ENCODE results near the gene TMEM187.

The TMEM187 gene

GRCh38 chrX:154019061-154019621, 46.6 kb downstream of the TMEM187 start:
- DNase-seq (ENCODE audit: low read depth in 1 of 2, low spot score in 1 of 2) = no peak
- in situ Hi-C loops (cut with HindIII; ENCODE audit: low pct_unique_long_range_greater_than_20kb, low sequenced_read_pairs) = no loop called here
- no peak for TF ChIP-seq JUND (IDR thresholded peaks at IDR 0.05; ENCODE audit: low read depth)

- in situ Hi-C loops (cut with HindIII; ENCODE audit: low pct_unique_long_range_greater_than_20kb, low sequenced_read_pairs) = no loop called here
- DNase-seq (ENCODE audit: low read depth in 1 of 2, low spot score in 1 of 2) = peak; percentile 33 to 52
- TF ChIP-seq JUND (IDR thresholded peaks at IDR 0.05; ENCODE audit: low read depth) = no peak
These were observed 47.3 kb downstream of the TMEM187 start, which contains the start of gene IRAK1 for GRCh38 chrX:154019633-154020528. Gene IRAK1 (minus strand): TSS chrX:154019902. CDS start chrX:154019812, 90 bp downstream.

DNA sequence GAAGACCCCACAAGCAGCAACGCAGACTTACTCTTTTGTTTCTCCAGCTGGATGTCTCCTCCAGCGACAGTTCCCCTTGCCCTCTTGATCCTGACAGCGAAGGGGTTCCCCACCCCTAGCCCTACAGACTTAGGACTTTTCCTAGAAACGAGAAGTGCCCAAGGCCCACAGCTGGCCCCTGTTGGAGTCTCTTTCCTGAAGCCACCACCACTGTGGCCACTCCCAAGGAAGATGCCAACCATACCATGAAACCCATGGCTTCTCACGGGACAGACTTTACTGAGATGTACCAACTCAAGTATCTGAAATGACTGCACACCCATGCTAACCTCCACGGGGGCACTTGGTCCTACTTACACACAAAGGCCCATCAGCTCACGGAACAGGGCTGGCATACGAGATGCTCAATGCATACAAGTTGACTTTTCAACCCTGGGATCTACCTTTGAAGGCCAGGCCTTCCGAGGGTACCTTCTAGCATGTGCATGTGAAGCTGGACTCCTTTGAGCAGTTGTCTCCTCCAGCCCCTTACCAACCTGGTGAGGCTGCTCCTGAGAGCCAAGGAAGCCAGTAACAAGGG, 48.1 kb downstream of the TMEM187 start:
- DNase-seq (ENCODE audit: low read depth in 1 of 2, low spot score in 1 of 2) = no peak
- in situ Hi-C loops (cut with HindIII; ENCODE audit: low pct_unique_long_range_greater_than_20kb, low sequenced_read_pairs) = no loop called here
- TF ChIP-seq JUND (IDR thresholded peaks at IDR 0.05; ENCODE audit: low read depth) = no peak

- no peak for DNase-seq (ENCODE audit: low read depth in 1 of 2, low spot score in 1 of 2)
- in situ Hi-C loops (cut with HindIII; ENCODE audit: low pct_unique_long_range_greater_than_20kb, low sequenced_read_pairs) = no loop called here
- no peak for TF ChIP-seq JUND (IDR thresholded peaks at IDR 0.05; ENCODE audit: low read depth)
These were observed 48.6 kb downstream of the TMEM187 start for GRCh38 chrX:154021131-154021611.

GRCh38 chrX:154022108-154022507, 49.6 kb downstream of the TMEM187 start:
- TF ChIP-seq JUND (IDR thresholded peaks at IDR 0.05; ENCODE audit: low read depth) = no peak
- in situ Hi-C loops (cut with HindIII; ENCODE audit: low pct_unique_long_range_greater_than_20kb, low sequenced_read_pairs) = no loop called here
- no peak for DNase-seq (ENCODE audit: low read depth in 1 of 2, low spot score in 1 of 2)

DNA sequence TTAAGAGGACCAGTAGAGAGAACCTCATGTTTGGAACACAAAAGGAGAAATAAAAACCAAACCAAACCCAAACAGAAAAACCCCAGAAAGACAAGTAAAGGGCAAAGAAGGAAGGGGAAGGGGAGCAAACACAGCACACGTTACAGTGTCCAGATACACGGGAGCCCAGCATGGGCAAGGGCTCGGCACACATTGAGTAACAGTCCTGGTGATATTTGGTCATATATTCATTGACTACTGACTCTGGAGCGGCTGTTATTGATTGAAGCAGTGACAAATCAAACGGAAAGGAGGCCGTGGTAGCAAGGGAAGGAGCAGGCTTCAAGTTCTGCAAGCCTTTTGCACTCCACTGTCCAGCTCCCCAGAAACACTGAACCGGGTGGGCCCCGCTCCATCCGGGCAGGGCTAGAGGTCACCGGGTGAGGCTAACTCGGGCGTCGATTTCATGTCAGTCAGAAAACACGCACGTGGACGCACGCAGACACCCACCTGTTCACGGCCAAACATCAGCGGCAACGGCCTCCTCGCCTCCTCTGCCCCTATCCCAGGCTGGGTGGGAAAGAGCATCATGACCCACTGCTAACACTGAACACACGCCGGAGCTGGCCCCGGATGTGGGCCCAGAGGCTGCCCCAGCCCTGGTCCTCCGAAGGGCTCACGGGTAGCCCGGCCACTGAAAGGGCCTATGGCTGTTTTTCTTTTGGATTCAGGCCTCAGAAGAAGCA, 50.9 kb downstream of the TMEM187 start:
- DNase-seq (ENCODE audit: low read depth in 1 of 2, low spot score in 1 of 2) = no peak
- in situ Hi-C loops (cut with HindIII; ENCODE audit: low pct_unique_long_range_greater_than_20kb, low sequenced_read_pairs) = no loop called here
- no peak for TF ChIP-seq JUND (IDR thresholded peaks at IDR 0.05; ENCODE audit: low read depth)

DNA sequence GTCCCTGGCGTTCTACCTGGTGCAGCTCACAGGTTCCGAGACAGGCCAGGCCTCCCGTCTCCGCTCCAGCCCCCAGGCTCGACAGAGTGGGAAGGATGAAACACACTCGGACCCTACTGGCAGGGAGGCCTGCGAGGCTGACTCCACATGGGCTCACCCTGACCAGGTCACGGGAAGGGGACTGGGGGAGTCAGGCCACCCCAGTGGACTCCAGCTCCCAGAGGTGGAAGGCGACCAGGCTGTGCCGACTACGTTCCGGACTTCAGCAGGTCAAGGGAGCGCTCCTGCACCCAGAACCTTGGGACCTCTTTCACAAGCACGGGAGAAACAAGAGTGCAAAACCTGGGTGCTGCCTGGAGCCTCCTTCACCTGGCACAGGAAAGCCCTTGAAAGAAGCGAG, 51.7 kb downstream of the TMEM187 start:
- in situ Hi-C loops (cut with HindIII; ENCODE audit: low pct_unique_long_range_greater_than_20kb, low sequenced_read_pairs) = no loop called here
- no peak for DNase-seq (ENCODE audit: low read depth in 1 of 2, low spot score in 1 of 2)
- TF ChIP-seq JUND (IDR thresholded peaks at IDR 0.05; ENCODE audit: low read depth) = no peak

DNA sequence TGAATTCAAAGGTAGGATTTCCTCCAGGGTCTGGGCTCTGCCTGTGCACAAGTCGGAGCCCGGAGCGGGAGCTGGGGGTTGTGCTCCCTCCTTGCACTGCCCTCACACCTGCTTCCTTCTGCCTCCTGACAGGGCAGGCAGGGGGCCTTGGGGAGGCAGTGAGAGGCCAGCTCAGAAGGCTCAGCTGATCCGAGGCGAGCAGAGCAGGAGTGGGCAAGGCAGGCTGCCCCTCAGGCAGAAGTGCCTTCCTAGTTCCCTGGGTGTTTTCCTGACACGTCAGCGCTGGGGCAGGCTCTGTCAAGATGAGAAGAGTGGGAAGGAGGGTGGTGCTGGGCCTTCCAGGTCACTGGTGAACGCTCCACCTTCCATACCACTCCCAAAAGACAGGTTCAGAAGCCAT, 52.7 kb downstream of the TMEM187 start:
- TF ChIP-seq JUND (IDR thresholded peaks at IDR 0.05; ENCODE audit: low read depth) = no peak
- in situ Hi-C loops (cut with HindIII; ENCODE audit: low pct_unique_long_range_greater_than_20kb, low sequenced_read_pairs) = no loop called here
- DNase-seq (ENCODE audit: low read depth in 1 of 2, low spot score in 1 of 2) = no peak

- in situ Hi-C loops (cut with HindIII; ENCODE audit: low pct_unique_long_range_greater_than_20kb, low sequenced_read_pairs) = no loop called here
- no peak for DNase-seq (ENCODE audit: low read depth in 1 of 2, low spot score in 1 of 2)
- TF ChIP-seq JUND (IDR thresholded peaks at IDR 0.05; ENCODE audit: low read depth) = no peak
These were observed 53.8 kb downstream of the TMEM187 start for GRCh38 chrX:154026136-154027021.

DNA sequence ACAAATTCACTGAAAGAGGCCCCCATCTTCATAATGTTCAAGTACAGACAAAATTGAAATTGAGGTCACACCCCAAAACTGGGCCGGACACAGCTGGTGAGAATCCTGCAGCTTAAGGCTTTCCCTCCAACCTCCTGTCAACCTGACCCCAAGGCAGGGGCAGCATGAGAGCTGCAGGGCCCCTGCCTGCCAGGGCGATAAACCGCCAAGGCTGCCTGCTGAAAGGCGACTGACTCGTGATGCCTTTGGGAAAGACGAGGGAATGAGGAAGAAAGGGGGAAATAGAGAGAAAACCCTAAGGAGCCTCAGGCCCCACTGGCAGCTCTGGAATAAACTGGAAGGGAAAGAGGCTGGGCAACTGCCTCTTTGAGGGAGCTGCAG, 54.5 kb downstream of the TMEM187 start:
- no peak for TF ChIP-seq JUND (IDR thresholded peaks at IDR 0.05; ENCODE audit: low read depth)
- DNase-seq (ENCODE audit: low read depth in 1 of 2, low spot score in 1 of 2) = no peak
- in situ Hi-C loops (cut with HindIII; ENCODE audit: low pct_unique_long_range_greater_than_20kb, low sequenced_read_pairs) = no loop called here

DNA sequence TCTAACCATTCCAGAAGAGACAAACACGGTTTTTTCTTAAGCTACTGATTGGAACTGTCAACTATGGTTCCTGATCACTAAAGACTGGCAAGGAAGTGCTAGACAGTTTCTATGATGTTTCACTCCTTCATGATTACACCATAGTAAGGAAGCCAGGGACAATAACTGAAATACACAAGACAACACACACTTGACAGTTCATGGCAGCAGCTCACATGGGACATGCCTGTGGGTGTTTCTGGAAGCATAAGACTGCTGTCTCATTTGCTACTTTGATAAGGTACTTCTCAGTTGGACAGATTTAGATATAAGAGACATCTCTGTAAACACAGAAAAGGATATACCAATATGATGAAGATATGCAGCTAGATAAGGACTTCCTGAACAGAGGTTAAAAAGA, 55.4 kb downstream of the TMEM187 start:
- in situ Hi-C loops (cut with HindIII; ENCODE audit: low pct_unique_long_range_greater_than_20kb, low sequenced_read_pairs) = no loop called here
- DNase-seq (ENCODE audit: low read depth in 1 of 2, low spot score in 1 of 2) = no peak
- no peak for TF ChIP-seq JUND (IDR thresholded peaks at IDR 0.05; ENCODE audit: low read depth)
